H9 (cell line): ENCODE data around the gene TNC. TPM values are rescaled to one million over a fixed set of nuclear protein-coding genes. Genes with fewer than 3 reads are reported as not detected.

ENCODE experiments used
- DNase-seq: peaks from one replicate; pipeline ENCODE4 v3.0.0-alpha.2; 2017
- H2AFZ ChIP-seq: one replicate; pipeline ENCODE4 v1.6.1; 2013; ENCODE audit warnings: mild to moderate bottlenecking, low read length, control low read depth, moderate library complexity
- H2AK5ac ChIP-seq: 2 replicates; pipeline ENCODE4 v1.6.1; 2013; ENCODE audit warnings: low read length, control low read depth, mixed read lengths; ENCODE audit not compliant: insufficient read length
- H2BK120ac ChIP-seq: one replicate; pipeline ENCODE4 v1.6.1; 2013; ENCODE audit warnings: low read depth, mild to moderate bottlenecking, low read length, control low read depth, inconsistent platforms; ENCODE audit not compliant: poor library complexity, severe bottlenecking
- H2BK12ac ChIP-seq: 2 replicates; pipeline ENCODE4 v1.6.1; 2013; ENCODE audit warnings: low read length, control low read depth, mixed read lengths, low read depth; ENCODE audit not compliant: insufficient read length
- H2BK15ac ChIP-seq: 2 replicates; pipeline ENCODE4 v1.6.1; 2013; ENCODE audit warnings: low read depth, low read length, control low read depth
- H2BK20ac ChIP-seq: one replicate; pipeline ENCODE4 v1.6.1; 2013; ENCODE audit warnings: low read depth, mild to moderate bottlenecking, low read length, control low read depth, inconsistent platforms; ENCODE audit not compliant: poor library complexity, severe bottlenecking
- H2BK5ac ChIP-seq: 2 replicates; pipeline ENCODE4 v1.6.1; 2013; ENCODE audit warnings: low read length, control low read depth, mixed read lengths; ENCODE audit not compliant: insufficient read length
- H3K14ac ChIP-seq: 2 replicates; pipeline ENCODE4 v1.6.1; 2013; ENCODE audit warnings: low read length, control low read depth; ENCODE audit not compliant: insufficient read depth
- H3K18ac ChIP-seq: 2 replicates; pipeline ENCODE4 v1.6.1; 2013; ENCODE audit warnings: low read depth, mild to moderate bottlenecking, mixed read lengths, low read length, control low read depth; ENCODE audit not compliant: insufficient read length
- H3K23ac ChIP-seq: 2 replicates; pipeline ENCODE4 v1.6.1; 2013; ENCODE audit warnings: low read length, control low read depth, mixed read lengths, low read depth; ENCODE audit not compliant: insufficient read length
- H3K23me2 ChIP-seq: 2 replicates; pipeline ENCODE4 v1.6.1; 2013; ENCODE audit warnings: low read depth, mild to moderate bottlenecking, mixed read lengths, low read length, control low read depth; ENCODE audit not compliant: insufficient read length, poor library complexity, severe bottlenecking
- H3K27ac ChIP-seq: 2 replicates; pipeline ENCODE4 v1.5.1; 2013; ENCODE audit warnings: low read length, control low read depth, mixed read lengths, low read depth; ENCODE audit not compliant: insufficient read length
- H3K27me3 ChIP-seq: 2 replicates; pipeline ENCODE4 v1.6.1; 2013; ENCODE audit warnings: low read length, control low read depth, inconsistent platforms; ENCODE audit not compliant: insufficient read depth
- H3K4ac ChIP-seq: 2 replicates; pipeline ENCODE4 v1.6.1; 2013; ENCODE audit warnings: low read depth, mild to moderate bottlenecking, control low read depth, inconsistent platforms, low read length, moderate library complexity
- H3K4me1 ChIP-seq: 2 replicates; pipeline ENCODE4 v1.6.1; 2013; ENCODE audit warnings: low read length, control low read depth, inconsistent platforms; ENCODE audit not compliant: insufficient read depth
- H3K4me2 ChIP-seq: 2 replicates; pipeline ENCODE4 v1.6.1; 2013; ENCODE audit warnings: low read length, control low read depth, mixed read lengths; ENCODE audit not compliant: insufficient read length, insufficient read depth
- H3K56ac ChIP-seq: 2 replicates; pipeline ENCODE4 v1.6.1; 2013; ENCODE audit warnings: low read depth, mild to moderate bottlenecking, mixed read lengths, low read length, control low read depth; ENCODE audit not compliant: insufficient read length
- H3K79me1 ChIP-seq: 2 replicates; pipeline ENCODE4 v1.6.1; 2013; ENCODE audit warnings: low read depth, mild to moderate bottlenecking, moderate library complexity, low read length, control low read depth, inconsistent platforms; ENCODE audit not compliant: insufficient read depth, poor library complexity, severe bottlenecking
- H3K79me2 ChIP-seq: 2 replicates; pipeline ENCODE4 v1.6.1; 2013; ENCODE audit warnings: low read length, control low read depth, inconsistent platforms; ENCODE audit not compliant: insufficient read depth
- H3K9ac ChIP-seq: 2 replicates; pipeline ENCODE4 v1.6.1; 2013; ENCODE audit warnings: low read length, control low read depth, mixed read lengths; ENCODE audit not compliant: insufficient read length; ENCODE audit errors: extremely low read depth
- H3K9me3 ChIP-seq: one replicate; pipeline ENCODE4 v1.6.1; 2013; ENCODE audit warnings: low read depth, low read length, inconsistent platforms; ENCODE audit not compliant: control insufficient read depth
- H3T11ph ChIP-seq: one replicate; pipeline ENCODE4 v1.6.1; 2013; ENCODE audit warnings: mild to moderate bottlenecking, low read length, control low read depth, inconsistent platforms
- H4K20me1 ChIP-seq: one replicate; pipeline ENCODE4 v1.6.1; 2013; ENCODE audit not compliant: control insufficient read depth, insufficient read length, insufficient read depth
- H4K5ac ChIP-seq: 2 replicates; pipeline ENCODE4 v1.6.1; 2013; ENCODE audit warnings: low read depth, mild to moderate bottlenecking, mixed read lengths, low read length, control low read depth; ENCODE audit not compliant: insufficient read length
- H4K8ac ChIP-seq: replicated peaks from 2 replicates; pipeline ENCODE4 v1.6.1; 2013; ENCODE audit warnings: low read length, control low read depth, mixed read lengths, low read depth; ENCODE audit not compliant: insufficient read length
- H4K91ac ChIP-seq: 2 replicates; pipeline ENCODE4 v1.6.1; 2013; ENCODE audit warnings: low read depth, mild to moderate bottlenecking, moderate library complexity, mixed read lengths, low read length, control low read depth; ENCODE audit not compliant: insufficient read length
- H3K27ac Mint-ChIP-seq, 3 experiments: 2 replicates in 2 of 3; 3 replicates in 1 of 3; pipeline ENCODE4 v1.8.0; 2020 to 2021; ENCODE audit warnings: mixed read lengths in 3 of 3, mild to moderate bottlenecking in 1 of 3, moderate library complexity in 1 of 3
- H3K27me3 Mint-ChIP-seq: 2 replicates; pipeline ENCODE4 v1.8.0; 2021; ENCODE audit warnings: low read depth, mild to moderate bottlenecking, moderate library complexity, mixed read lengths
- H3K36me3 Mint-ChIP-seq, 3 experiments: 2 replicates in 2 of 3; 3 replicates in 1 of 3; pipeline ENCODE4 v1.8.0; 2020 to 2021; ENCODE audit warnings: low read depth in 3 of 3, mixed read lengths in 3 of 3; ENCODE audit not compliant: insufficient read depth in 1 of 3
- H3K4me1 Mint-ChIP-seq, 2 experiments: 2 replicates each; pipeline ENCODE4 v1.8.0; 2020; ENCODE audit warnings: mixed read lengths in 2 of 2
- H3K4me3 Mint-ChIP-seq, 2 experiments: 2 replicates in 1 of 2; 3 replicates in 1 of 2; pipeline ENCODE4 v1.8.0; 2020 to 2021; ENCODE audit warnings: mild to moderate bottlenecking in 2 of 2, mixed read lengths in 2 of 2, moderate library complexity in 1 of 2
- H3K9me3 Mint-ChIP-seq, 2 experiments: 2 replicates in 1 of 2; 3 replicates in 1 of 2; pipeline ENCODE4 v1.8.0; 2020; ENCODE audit warnings: mild to moderate bottlenecking in 2 of 2, mixed read lengths in 2 of 2, moderate library complexity in 1 of 2
- WGBS: extraction: QIAGEN DNeasy Blood & Tissue Kit; methylation state at CpG from one replicate; pipeline ENCODE4 v1.1.7; 2013; ENCODE audit warnings: missing lambda C conversion rate, low lambda C conversion rate, mixed read lengths; ENCODE audit not compliant: insufficient read length; ENCODE audit errors: extremely low coverage; 5-methylcytosine and 5-hydroxymethylcytosine counted together
- total RNA-seq: library from RNA; stranded (reverse); gene quantifications from 2 replicates; pipeline ENCODE4 v1.2.1, GENCODE V29; 2021
- TF ChIP-seq, protein P1 (sequence below): fragments of 200-600 bp; sonication (generic); conservative IDR thresholded peaks from 3 replicates; pipeline ENCODE4 v1.8.0; 2021; ENCODE audit warnings: antibody characterized with exemption, mild to moderate bottlenecking

The TNC gene
- total RNA-seq, 1 experiment from 2014 or later, result 0.63 TPM

- Mint-ChIP-seq H3K4me1 (peaks cover 0 to 4% of the 10 kb centered on the region in 2 experiments; a peak in 1 of 4 replicates), H3K4me3 (no peak overlapping the region), H3K27me3 (peaks cover 94% of the 10 kb centered on the region)
These were observed 127.1 kb downstream of the TNC start for GRCh38 chr9:114990901-114991300.

More at GRCh38 chr9:114990901-114991300, 127.1 kb downstream of the TNC start:
- H3K56ac ChIP-seq, result no peak overlapping the region
- no CpG with 5 or more reads among the region's 6 CpGs for WGBS
- no peak for DNase-seq
- H2AK5ac ChIP-seq, result no peak overlapping the region
- no peak overlapping the region for H4K91ac ChIP-seq
- H3K27me3 ChIP-seq, result no peaks in the 10 kb centered on the region; the same call in 1 of the 2 replicates
- H4K20me1 ChIP-seq, result no peaks in the 10 kb centered on the region
- no peak overlapping the region for H4K5ac ChIP-seq
- H3K23me2 ChIP-seq, result no peaks in the 10 kb centered on the region
- no peaks in the 10 kb centered on the region for H3K4me1 ChIP-seq
- no peak overlapping the region for H2BK5ac ChIP-seq
- no peak overlapping the region for H3K18ac ChIP-seq
- no peak overlapping the region for H2BK15ac ChIP-seq
- no peaks in the 10 kb centered on the region for H3K79me2 ChIP-seq
- no peak overlapping the region for H3K14ac ChIP-seq
- TF ChIP-seq, protein P1, sequence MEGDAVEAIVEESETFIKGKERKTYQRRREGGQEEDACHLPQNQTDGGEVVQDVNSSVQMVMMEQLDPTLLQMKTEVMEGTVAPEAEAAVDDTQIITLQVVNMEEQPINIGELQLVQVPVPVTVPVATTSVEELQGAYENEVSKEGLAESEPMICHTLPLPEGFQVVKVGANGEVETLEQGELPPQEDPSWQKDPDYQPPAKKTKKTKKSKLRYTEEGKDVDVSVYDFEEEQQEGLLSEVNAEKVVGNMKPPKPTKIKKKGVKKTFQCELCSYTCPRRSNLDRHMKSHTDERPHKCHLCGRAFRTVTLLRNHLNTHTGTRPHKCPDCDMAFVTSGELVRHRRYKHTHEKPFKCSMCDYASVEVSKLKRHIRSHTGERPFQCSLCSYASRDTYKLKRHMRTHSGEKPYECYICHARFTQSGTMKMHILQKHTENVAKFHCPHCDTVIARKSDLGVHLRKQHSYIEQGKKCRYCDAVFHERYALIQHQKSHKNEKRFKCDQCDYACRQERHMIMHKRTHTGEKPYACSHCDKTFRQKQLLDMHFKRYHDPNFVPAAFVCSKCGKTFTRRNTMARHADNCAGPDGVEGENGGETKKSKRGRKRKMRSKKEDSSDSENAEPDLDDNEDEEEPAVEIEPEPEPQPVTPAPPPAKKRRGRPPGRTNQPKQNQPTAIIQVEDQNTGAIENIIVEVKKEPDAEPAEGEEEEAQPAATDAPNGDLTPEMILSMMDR, result no peak
- H4K8ac ChIP-seq, result no peak overlapping the region
- no peak overlapping the region for H3K23ac ChIP-seq
- no peaks in the 10 kb centered on the region for H3K79me1 ChIP-seq
- no peak overlapping the region for H3T11ph ChIP-seq
- H3K9ac ChIP-seq, result no peak overlapping the region
- Mint-ChIP-seq H3K36me3 (no peaks in the 10 kb centered on the region), H3K9me3 (no peaks in the 10 kb centered on the region), H3K27ac (no peak overlapping the region)
- no peak overlapping the region for H2BK20ac ChIP-seq
- H2BK120ac ChIP-seq, result no peak overlapping the region
- no peak overlapping the region for H3K27ac ChIP-seq
- H3K9me3 ChIP-seq, result no peaks in the 10 kb centered on the region
- no peak overlapping the region for H2AFZ ChIP-seq
- H3K4ac ChIP-seq, result no peak overlapping the region
- no peak overlapping the region for H2BK12ac ChIP-seq
- H3K4me2 ChIP-seq, result no peak overlapping the region
